WI38 (cell line): Measurements from ENCODE around the gene SFXN4.

ENCODE experiments used
- H3K4me3 ChIP-seq: 2 replicates; pipeline ENCODE4 v1.5.1; 2011; ENCODE audit warnings: low read depth, mild to moderate bottlenecking, control low read depth, low read length
- TF ChIP-seq, protein P1 (sequence below): IDR thresholded peaks from 2 replicates; pipeline ENCODE4 v1.5.1; 2012; ENCODE audit warnings: low read depth, mild to moderate bottlenecking, control low read depth, low read length

Gene SFXN4, protein sequence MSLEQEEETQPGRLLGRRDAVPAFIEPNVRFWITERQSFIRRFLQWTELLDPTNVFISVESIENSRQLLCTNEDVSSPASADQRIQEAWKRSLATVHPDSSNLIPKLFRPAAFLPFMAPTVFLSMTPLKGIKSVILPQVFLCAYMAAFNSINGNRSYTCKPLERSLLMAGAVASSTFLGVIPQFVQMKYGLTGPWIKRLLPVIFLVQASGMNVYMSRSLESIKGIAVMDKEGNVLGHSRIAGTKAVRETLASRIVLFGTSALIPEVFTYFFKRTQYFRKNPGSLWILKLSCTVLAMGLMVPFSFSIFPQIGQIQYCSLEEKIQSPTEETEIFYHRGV

GRCh38 chr10:119165171-119166117 is at the start of gene SFXN4:
SFXN4 (minus strand) TSS chr10:119165714; CDS start chr10:119165647, 67 bp downstream.
- TF ChIP-seq, protein P1, sequence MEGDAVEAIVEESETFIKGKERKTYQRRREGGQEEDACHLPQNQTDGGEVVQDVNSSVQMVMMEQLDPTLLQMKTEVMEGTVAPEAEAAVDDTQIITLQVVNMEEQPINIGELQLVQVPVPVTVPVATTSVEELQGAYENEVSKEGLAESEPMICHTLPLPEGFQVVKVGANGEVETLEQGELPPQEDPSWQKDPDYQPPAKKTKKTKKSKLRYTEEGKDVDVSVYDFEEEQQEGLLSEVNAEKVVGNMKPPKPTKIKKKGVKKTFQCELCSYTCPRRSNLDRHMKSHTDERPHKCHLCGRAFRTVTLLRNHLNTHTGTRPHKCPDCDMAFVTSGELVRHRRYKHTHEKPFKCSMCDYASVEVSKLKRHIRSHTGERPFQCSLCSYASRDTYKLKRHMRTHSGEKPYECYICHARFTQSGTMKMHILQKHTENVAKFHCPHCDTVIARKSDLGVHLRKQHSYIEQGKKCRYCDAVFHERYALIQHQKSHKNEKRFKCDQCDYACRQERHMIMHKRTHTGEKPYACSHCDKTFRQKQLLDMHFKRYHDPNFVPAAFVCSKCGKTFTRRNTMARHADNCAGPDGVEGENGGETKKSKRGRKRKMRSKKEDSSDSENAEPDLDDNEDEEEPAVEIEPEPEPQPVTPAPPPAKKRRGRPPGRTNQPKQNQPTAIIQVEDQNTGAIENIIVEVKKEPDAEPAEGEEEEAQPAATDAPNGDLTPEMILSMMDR, result no peak
- peak within 1 kb of the TSS; percentile 68 for H3K4me3 ChIP-seq

- TF ChIP-seq, protein P1, result no peak
- H3K4me3 ChIP-seq, result no peak overlapping the region
Observed at GRCh38 chr10:119211625-119212441, 46.3 kb upstream of the SFXN4 start.

DNA sequence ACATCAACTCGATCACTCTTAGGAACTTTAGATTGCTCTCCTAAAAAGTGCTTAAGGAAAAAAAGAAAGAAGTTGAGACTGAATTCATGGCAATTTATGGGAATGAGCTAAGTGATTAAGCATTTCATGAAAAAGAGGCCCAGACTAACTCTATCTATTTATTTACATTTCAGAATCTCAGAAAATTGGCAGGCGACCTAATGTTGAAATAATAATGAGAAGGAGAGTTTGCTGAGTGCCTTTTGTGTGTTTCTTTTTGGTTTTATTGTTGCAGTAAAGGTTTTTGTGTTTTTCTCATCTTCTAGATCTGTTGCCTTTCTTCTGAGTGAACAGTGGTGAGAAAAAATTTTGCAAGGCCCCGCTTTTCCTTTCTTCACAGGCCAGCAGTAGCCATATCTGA is 45.7 kb upstream of the SFXN4 start:
- peak overlapping the region; percentile 26; the same call in 1 of the 2 replicates for H3K4me3 ChIP-seq
- TF ChIP-seq, protein P1, result no peak

DNA sequence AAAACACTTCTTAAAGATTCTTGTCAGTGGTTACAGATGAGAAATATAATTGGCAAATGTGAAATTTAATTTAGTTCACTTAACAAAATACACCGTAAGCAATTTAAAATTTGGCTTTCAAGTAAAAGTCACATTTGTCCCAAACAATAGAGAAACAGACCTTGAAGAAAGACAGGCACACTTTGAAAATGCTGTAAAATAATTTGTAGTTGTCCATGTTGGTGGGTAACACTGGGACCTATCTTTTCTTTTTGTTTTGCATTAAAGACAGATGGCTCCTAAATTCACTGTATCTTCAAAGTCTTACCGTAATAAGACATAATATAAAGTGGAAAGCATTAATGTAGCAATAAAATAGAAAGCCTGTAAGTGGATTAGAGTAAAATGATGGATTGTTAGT is 45.1 kb upstream of the SFXN4 start:
- TF ChIP-seq, protein P1, result no peak
- H3K4me3 ChIP-seq, result peak overlapping the region; percentile 26

- TF ChIP-seq, protein P1, result no peak
- H3K4me3 ChIP-seq, result peak overlapping the region; percentile 97
Observed at GRCh38 chr10:119209736-119210355, 44.3 kb upstream of the SFXN4 start.

DNA sequence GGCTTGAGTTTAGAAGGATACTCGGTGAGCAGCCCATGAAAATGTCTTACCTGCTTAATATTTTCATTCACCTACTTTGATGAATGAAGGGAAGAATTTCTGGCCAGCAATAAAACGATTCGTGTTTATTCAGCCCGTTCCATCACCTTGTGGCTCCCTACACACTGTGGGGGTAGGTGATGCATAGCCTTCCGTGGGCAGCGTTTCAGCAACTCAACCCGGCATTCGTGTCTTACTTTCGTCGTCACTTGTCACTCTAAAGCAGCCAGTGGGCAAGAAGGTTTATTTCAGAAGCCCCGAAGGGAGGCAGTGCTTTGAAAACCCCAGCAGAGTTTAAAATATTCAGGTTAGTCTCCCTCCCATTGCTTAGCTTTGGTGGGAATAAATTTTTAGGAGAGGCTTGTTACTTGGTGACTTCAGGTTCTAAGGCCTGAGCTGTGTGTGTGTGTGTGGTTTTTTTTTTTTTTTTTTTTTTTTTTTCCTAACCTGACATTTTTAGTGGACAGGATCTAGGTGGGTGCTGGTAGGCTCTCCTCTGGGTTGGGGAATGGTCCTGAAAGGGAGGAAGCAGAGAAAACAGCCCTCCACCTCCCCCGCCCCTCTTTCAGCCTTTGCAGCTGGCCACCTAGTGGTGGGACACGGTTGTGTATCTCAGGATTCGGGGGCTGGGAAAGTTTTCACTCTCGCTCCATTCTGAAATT is 43.7 kb upstream of the SFXN4 start:
- TF ChIP-seq, protein P1, result peak; percentile 88
- peak overlapping the region; percentile 97 for H3K4me3 ChIP-seq
